Measurements from ENCODE around the gene C1S. TPM values are rescaled to one million over a fixed set of nuclear protein-coding genes. Genes with fewer than 3 reads are reported as not detected.

The C1S gene
- total and polyA plus RNA-seq, 2 experiments from 2014 or later, result 4.9 to 9.7 TPM

DNA sequence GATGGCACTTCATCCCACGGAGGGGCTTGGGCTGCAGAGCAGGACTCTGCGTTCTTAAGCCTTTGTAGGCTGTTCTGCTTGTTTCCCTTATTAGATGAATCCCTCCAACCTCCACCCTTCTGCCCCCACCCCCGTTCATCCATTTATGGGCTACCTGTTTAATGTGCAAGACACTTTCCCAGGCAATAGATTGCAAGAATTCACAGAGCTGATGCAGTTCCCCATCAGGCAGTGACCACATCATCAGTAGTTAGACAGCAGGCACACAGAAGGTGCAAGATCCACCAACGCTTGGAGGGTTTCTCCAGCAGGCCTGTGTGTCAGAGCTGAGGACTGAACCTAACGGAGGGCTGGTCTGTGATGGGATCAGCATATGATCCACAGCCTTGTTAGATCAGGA lies 33.0 kb downstream of the C1S start:
- Histone ChIP-seq H3K36me3 (ENCODE audit: insufficient read depth) (no peaks in the 10 kb centered on the region), H4K20me1 (replicated peaks; ENCODE audit: insufficient read depth) (no peaks in the 10 kb centered on the region), H3K4me1 (ENCODE audit: insufficient read depth) (peaks cover 20% of the 10 kb centered on the region), H3F3A (replicated peaks; ENCODE audit: low read depth) (no peaks in the 10 kb centered on the region), H3K27me3 (ENCODE audit: insufficient read depth) (no peaks in the 10 kb centered on the region), H3K79me2 (replicated peaks; ENCODE audit: insufficient read depth) (no peaks in the 10 kb centered on the region), H3K4me2 (no peak overlapping the region), H3K9me2 (ENCODE audit: insufficient read depth) (0 out of 2 replicates have a peak, but pooled peaks cover 3% of the 10 kb centered on the region), H3K4me3 (no peak overlapping the region), H3K27ac (ENCODE audit: low read depth) (no peak overlapping the region), H2AFZ (no peak overlapping the region)
- H3K9me3 Mint-ChIP-seq, result no peaks in the 10 kb centered on the region
- peaks cover 32% of the 10 kb centered on the region for H3K4me1 Mint-ChIP-seq
- DNase-seq (ENCODE audit: low spot score) (no peak), ATAC-seq (no peak)
- no peak overlapping the region for H3K4me3 Mint-ChIP-seq
- no peak for TF ChIP-seq CREB1 (CRISPR knock-in tag; IDR thresholded peaks at IDR 0.05; ENCODE audit: low read depth)
- TF ChIP-seq EZH2phosphoT487 (IDR thresholded peaks at IDR 0.05; ENCODE audit: unreplicated experiment), result no peak
- no peak for TF ChIP-seq EZH2 (IDR thresholded peaks at IDR 0.05; ENCODE audit: low read depth, unreplicated experiment)
- TF ChIP-seq, protein P1, sequence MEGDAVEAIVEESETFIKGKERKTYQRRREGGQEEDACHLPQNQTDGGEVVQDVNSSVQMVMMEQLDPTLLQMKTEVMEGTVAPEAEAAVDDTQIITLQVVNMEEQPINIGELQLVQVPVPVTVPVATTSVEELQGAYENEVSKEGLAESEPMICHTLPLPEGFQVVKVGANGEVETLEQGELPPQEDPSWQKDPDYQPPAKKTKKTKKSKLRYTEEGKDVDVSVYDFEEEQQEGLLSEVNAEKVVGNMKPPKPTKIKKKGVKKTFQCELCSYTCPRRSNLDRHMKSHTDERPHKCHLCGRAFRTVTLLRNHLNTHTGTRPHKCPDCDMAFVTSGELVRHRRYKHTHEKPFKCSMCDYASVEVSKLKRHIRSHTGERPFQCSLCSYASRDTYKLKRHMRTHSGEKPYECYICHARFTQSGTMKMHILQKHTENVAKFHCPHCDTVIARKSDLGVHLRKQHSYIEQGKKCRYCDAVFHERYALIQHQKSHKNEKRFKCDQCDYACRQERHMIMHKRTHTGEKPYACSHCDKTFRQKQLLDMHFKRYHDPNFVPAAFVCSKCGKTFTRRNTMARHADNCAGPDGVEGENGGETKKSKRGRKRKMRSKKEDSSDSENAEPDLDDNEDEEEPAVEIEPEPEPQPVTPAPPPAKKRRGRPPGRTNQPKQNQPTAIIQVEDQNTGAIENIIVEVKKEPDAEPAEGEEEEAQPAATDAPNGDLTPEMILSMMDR (conservative IDR thresholded peaks at IDR 0.05; ENCODE audit: low read depth in 2 of 2), result no peak
- TF ChIP-seq, protein P2, sequence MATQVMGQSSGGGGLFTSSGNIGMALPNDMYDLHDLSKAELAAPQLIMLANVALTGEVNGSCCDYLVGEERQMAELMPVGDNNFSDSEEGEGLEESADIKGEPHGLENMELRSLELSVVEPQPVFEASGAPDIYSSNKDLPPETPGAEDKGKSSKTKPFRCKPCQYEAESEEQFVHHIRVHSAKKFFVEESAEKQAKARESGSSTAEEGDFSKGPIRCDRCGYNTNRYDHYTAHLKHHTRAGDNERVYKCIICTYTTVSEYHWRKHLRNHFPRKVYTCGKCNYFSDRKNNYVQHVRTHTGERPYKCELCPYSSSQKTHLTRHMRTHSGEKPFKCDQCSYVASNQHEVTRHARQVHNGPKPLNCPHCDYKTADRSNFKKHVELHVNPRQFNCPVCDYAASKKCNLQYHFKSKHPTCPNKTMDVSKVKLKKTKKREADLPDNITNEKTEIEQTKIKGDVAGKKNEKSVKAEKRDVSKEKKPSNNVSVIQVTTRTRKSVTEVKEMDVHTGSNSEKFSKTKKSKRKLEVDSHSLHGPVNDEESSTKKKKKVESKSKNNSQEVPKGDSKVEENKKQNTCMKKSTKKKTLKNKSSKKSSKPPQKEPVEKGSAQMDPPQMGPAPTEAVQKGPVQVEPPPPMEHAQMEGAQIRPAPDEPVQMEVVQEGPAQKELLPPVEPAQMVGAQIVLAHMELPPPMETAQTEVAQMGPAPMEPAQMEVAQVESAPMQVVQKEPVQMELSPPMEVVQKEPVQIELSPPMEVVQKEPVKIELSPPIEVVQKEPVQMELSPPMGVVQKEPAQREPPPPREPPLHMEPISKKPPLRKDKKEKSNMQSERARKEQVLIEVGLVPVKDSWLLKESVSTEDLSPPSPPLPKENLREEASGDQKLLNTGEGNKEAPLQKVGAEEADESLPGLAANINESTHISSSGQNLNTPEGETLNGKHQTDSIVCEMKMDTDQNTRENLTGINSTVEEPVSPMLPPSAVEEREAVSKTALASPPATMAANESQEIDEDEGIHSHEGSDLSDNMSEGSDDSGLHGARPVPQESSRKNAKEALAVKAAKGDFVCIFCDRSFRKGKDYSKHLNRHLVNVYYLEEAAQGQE (IDR thresholded peaks at IDR 0.05; ENCODE audit: unreplicated experiment), result no peak
- TF ChIP-seq POLR2AphosphoS5 (IDR thresholded peaks at IDR 0.05; ENCODE audit: low read depth), result no peak
- TF ChIP-seq, protein P3, sequence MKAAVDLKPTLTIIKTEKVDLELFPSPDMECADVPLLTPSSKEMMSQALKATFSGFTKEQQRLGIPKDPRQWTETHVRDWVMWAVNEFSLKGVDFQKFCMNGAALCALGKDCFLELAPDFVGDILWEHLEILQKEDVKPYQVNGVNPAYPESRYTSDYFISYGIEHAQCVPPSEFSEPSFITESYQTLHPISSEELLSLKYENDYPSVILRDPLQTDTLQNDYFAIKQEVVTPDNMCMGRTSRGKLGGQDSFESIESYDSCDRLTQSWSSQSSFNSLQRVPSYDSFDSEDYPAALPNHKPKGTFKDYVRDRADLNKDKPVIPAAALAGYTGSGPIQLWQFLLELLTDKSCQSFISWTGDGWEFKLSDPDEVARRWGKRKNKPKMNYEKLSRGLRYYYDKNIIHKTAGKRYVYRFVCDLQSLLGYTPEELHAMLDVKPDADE (IDR thresholded peaks at IDR 0.05), result no peak
- no peak for TF ChIP-seq NANOG (IDR thresholded peaks at IDR 0.05; ENCODE audit: borderline replicate concordance)
- TF ChIP-seq, protein P4, sequence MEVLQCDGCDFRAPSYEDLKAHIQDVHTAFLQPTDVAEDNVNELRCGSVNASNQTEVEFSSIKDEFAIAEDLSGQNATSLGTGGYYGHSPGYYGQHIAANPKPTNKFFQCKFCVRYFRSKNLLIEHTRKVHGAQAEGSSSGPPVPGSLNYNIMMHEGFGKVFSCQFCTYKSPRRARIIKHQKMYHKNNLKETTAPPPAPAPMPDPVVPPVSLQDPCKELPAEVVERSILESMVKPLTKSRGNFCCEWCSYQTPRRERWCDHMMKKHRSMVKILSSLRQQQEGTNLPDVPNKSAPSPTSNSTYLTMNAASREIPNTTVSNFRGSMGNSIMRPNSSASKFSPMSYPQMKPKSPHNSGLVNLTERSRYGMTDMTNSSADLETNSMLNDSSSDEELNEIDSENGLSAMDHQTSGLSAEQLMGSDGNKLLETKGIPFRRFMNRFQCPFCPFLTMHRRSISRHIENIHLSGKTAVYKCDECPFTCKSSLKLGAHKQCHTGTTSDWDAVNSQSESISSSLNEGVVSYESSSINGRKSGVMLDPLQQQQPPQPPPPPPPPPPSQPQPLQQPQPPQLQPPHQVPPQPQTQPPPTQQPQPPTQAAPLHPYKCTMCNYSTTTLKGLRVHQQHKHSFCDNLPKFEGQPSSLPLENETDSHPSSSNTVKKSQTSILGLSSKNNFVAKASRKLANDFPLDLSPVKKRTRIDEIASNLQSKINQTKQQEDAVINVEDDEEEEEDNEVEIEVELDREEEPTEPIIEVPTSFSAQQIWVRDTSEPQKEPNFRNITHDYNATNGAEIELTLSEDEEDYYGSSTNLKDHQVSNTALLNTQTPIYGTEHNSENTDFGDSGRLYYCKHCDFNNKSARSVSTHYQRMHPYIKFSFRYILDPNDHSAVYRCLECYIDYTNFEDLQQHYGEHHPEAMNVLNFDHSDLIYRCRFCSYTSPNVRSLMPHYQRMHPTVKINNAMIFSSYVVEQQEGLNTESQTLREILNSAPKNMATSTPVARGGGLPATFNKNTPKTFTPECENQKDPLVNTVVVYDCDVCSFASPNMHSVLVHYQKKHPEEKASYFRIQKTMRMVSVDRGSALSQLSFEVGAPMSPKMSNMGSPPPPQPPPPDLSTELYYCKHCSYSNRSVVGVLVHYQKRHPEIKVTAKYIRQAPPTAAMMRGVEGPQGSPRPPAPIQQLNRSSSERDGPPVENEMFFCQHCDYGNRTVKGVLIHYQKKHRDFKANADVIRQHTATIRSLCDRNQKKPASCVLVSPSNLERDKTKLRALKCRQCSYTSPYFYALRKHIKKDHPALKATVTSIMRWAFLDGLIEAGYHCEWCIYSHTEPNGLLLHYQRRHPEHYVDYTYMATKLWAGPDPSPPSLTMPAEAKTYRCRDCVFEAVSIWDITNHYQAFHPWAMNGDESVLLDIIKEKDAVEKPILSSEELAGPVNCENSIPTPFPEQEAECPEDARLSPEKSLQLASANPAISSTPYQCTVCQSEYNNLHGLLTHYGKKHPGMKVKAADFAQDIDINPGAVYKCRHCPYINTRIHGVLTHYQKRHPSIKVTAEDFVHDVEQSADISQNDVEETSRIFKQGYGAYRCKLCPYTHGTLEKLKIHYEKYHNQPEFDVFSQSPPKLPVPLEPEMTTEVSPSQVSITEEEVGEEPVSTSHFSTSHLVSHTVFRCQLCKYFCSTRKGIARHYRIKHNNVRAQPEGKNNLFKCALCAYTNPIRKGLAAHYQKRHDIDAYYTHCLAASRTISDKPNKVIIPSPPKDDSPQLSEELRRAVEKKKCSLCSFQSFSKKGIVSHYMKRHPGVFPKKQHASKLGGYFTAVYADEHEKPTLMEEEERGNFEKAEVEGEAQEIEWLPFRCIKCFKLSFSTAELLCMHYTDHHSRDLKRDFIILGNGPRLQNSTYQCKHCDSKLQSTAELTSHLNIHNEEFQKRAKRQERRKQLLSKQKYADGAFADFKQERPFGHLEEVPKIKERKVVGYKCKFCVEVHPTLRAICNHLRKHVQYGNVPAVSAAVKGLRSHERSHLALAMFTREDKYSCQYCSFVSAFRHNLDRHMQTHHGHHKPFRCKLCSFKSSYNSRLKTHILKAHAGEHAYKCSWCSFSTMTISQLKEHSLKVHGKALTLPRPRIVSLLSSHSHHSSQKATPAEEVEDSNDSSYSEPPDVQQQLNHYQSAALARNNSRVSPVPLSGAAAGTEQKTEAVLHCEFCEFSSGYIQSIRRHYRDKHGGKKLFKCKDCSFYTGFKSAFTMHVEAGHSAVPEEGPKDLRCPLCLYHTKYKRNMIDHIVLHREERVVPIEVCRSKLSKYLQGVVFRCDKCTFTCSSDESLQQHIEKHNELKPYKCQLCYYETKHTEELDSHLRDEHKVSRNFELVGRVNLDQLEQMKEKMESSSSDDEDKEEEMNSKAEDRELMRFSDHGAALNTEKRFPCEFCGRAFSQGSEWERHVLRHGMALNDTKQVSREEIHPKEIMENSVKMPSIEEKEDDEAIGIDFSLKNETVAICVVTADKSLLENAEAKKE (CRISPR knock-in tag; IDR thresholded peaks at IDR 0.05), result no peak
- TF ChIP-seq STAT1 (IDR thresholded peaks at IDR 0.05; ENCODE audit: unreplicated experiment), result no peak
- no peak for TF ChIP-seq JUNB (IDR thresholded peaks at IDR 0.05; ENCODE audit: unreplicated experiment)
- no peak for TF ChIP-seq ZNF114 (CRISPR knock-in tag; IDR thresholded peaks at IDR 0.05)
- TF ChIP-seq ZNF331 (CRISPR knock-in tag; IDR thresholded peaks at IDR 0.05; ENCODE audit: low read depth), result no peak
- peaks cover 18% of the 10 kb centered on the region for H3K27me3 Mint-ChIP-seq (ENCODE audit: insufficient read depth, low read depth, poor library complexity)
- H3K27ac Mint-ChIP-seq, result no peak overlapping the region
- peaks cover 10% of the 10 kb centered on the region for H3K36me3 Mint-ChIP-seq (ENCODE audit: low read depth)
